BLaER1 (cell line): Measurements from ENCODE around the gene PLK1.
A peak's percentile ranks its signal among the peaks of the same experiment; 100 is the strongest.
"Not testable (repeated sequence)": the region's sequence is repeated elsewhere in the genome, so short reads cannot be mapped to it uniquely, and the experiment has no call there.

ENCODE experiments used
- H3K27ac ChIP-seq: shearing (Covaris generic); formaldehyde crosslinking; 2 replicates; pipeline ENCODE4 v1.8.1; 2022
- H3K27me3 ChIP-seq: shearing (Covaris generic); formaldehyde crosslinking; 2 replicates; pipeline ENCODE4 v1.8.1; 2022
- H3K36me3 ChIP-seq: shearing (Covaris generic); formaldehyde crosslinking; 2 replicates; pipeline ENCODE4 v1.8.1; 2022
- H3K4me1 ChIP-seq: shearing (Covaris generic); formaldehyde crosslinking; 2 replicates; pipeline ENCODE4 v1.8.1; 2022
- H3K4me2 ChIP-seq: shearing (Covaris generic); formaldehyde crosslinking; 2 replicates; pipeline ENCODE4 v1.8.1; 2022
- H3K4me3 ChIP-seq: shearing (Covaris generic); formaldehyde crosslinking; 2 replicates; pipeline ENCODE4 v1.8.1; 2022
- H3K9ac ChIP-seq: shearing (Covaris generic); formaldehyde crosslinking; 2 replicates; pipeline ENCODE4 v1.8.1; 2022
- H3K9me3 ChIP-seq: shearing (Covaris generic); formaldehyde crosslinking; 2 replicates; pipeline ENCODE4 v1.8.1; 2022
- H4K20me1 ChIP-seq: shearing (Covaris generic); formaldehyde crosslinking; 2 replicates; pipeline ENCODE4 v1.8.1; 2022
- Cebpa-rat ChIP-seq: shearing (Covaris generic); IDR thresholded peaks from 2 replicates; pipeline ENCODE4 v1.8.1; 2022

The PLK1 gene

DNA sequence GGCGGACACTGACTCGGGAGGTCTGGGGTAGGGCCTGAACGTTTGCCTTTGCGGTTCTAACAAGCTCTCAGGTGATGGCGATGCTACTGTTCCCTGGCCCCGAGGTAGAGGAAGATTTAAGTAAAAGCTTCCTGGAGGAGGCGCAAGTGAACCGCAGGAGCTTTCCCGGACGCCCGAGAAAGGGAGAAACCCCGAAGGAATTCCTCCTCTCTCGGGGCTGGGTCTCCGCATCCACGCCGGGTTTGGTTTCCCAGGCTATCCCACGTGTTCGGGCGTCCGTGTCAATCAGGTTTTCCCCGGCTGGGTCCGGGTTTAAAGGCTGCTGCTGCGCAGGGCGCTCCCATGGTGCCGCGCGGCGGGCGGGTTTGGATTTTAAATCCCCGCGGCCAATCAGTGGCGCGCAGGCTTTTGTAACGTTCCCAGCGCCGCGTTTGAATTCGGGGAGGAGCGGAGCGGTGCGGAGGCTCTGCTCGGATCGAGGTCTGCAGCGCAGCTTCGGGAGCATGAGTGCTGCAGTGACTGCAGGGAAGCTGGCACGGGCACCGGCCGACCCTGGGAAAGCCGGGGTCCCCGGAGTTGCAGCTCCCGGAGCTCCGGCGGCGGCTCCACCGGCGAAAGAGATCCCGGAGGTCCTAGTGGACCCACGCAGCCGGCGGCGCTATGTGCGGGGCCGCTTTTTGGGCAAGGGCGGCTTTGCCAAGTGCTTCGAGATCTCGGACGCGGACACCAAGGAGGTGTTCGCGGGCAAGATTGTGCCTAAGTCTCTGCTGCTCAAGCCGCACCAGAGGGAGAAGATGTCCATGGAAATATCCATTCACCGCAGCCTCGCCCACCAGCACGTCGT is at the start of gene PLK1:
Gene PLK1, plus strand, starts transcription at position 460 of the 844 bp plus-strand sequence. Its CDS starts 44 bp downstream, at position 504.
- no peak for TF ChIP-seq Cebpa-rat
- peaks cover 42% of the 10 kb centered on the region for H3K4me1 ChIP-seq
- peaks cover 58% of the 10 kb centered on the region for H3K36me3 ChIP-seq
- peaks cover 43% of the 10 kb centered on the region for H4K20me1 ChIP-seq
- peak within 1 kb of the TSS; percentile 89 for H3K9ac ChIP-seq
- peak within 1 kb of the TSS; percentile 95 for H3K4me2 ChIP-seq
- no peaks in the 10 kb centered on the region for H3K9me3 ChIP-seq
- peak within 1 kb of the TSS; percentile 85 for H3K27ac ChIP-seq
- no peaks in the 10 kb centered on the region for H3K27me3 ChIP-seq
- peak within 1 kb of the TSS; percentile 78 for H3K4me3 ChIP-seq

DNA sequence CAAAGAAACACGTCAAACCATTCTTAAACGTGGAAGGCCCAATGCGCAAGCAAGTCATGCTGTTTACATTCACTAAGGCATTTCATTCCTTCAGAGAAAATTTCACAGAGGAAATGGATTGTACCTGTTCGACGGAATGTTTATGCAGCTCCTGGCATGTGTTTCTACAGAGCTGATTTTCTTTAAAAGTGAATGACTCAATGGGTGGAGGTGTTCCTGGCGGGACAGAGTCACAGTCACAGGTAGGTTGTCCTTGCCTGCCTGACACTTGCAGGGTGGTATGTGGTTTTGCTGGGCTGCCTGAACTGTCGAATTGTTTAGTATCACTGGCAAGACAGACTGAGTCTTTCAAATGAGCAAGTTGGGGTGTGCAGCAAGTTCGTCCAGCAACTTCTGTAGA is 49.2 kb upstream of the PLK1 start:
- peaks cover 16% of the 10 kb centered on the region; the same call in 1 of the 2 replicates for H4K20me1 ChIP-seq
- no peak overlapping the region for H3K4me3 ChIP-seq
- H3K27ac ChIP-seq: no peak overlapping the region
- no peak overlapping the region for H3K9ac ChIP-seq
- H3K36me3 ChIP-seq: peaks cover 90% of the 10 kb centered on the region
- TF ChIP-seq Cebpa-rat: no peak
- no peaks in the 10 kb centered on the region for H3K9me3 ChIP-seq
- H3K4me2 ChIP-seq: no peak overlapping the region
- H3K27me3 ChIP-seq: no peaks in the 10 kb centered on the region
- no peaks in the 10 kb centered on the region for H3K4me1 ChIP-seq

DNA sequence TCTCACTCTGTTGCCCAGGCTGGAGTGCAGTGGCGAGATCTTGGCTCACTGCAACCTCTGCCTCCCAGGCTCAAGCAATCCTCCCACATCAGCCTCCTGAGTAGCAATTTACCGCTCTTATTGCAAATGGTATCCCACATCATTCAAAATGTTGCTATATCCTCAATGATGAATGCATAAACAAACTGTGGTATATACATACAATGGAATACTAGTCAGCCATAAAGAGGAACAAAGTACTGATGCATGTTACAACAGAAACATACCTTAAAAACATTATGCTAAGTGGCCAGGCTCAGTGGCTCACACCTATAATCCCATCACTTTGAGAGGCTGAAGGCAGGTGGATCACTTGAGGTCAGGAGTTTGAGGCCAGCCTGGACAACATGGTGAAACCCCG is 46.8 kb upstream of the PLK1 start:
- H3K4me1 ChIP-seq, H3K4me2 ChIP-seq, H3K27me3 ChIP-seq, H3K4me3 ChIP-seq, H3K27ac ChIP-seq, H3K9ac ChIP-seq, H3K9me3 ChIP-seq: not testable (repeated sequence)
- H3K36me3 ChIP-seq: peaks cover 88% of the 10 kb centered on the region
- peaks cover 16% of the 10 kb centered on the region; the same call in 1 of the 2 replicates for H4K20me1 ChIP-seq

DNA sequence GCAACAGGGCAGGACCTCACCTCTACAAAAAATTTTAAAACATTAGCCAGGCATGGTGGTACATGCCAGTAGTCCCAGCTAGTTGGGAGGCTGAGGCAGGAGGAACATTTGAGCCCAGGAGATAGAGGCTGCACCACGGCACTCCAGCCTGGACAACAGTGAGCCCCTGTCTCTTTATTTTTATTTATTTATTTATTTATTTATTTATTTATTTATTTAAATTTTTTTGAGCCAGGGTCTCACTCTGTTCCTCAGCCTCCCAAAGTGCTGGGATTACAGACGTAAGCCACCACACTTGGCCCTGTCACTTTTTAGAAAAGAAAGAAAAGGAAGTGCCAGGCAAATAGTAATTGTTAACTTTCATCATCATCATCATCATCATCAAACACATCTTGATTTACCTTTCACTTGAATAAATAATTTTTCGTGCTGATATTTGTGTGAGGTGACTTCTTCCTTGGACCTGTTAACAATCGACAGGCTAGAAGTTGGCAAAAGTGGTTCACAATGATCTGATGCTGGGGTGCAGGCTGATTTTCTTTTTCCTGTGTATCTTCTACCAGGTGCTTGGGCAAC is 44.1 kb upstream of the PLK1 start:
- Histone ChIP-seq H4K20me1 (peaks cover 13% of the 10 kb centered on the region; the same call in 1 of the 2 replicates), H3K36me3 (peaks cover 87% of the 10 kb centered on the region)

DNA sequence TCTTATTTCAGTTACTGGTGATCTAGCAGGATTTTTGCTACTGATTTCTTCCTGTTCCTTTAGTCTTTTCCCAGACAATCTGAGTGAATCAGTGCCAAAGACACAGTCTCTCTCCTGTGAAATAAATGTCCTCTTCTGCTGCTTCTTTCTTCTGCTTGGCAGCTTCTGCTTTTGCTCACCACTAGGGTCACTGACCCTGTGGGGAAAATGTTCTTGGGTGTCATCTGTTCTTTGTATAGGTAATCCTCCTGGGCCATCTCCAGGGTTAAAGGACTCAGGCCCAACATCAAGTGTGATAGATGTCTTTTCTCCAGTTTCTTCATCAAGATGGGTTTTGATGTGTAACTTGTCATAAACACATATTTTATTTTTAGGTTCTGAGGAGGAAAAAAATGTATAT is 42.7 kb upstream of the PLK1 start:
- no peak overlapping the region for H3K9ac ChIP-seq
- no peak overlapping the region for H3K27ac ChIP-seq
- TF ChIP-seq Cebpa-rat: no peak
- no peaks in the 10 kb centered on the region for H3K27me3 ChIP-seq
- H3K4me2 ChIP-seq: no peak overlapping the region
- peaks cover 8% of the 10 kb centered on the region; the same call in 1 of the 2 replicates for H4K20me1 ChIP-seq
- no peak overlapping the region for H3K4me3 ChIP-seq
- peaks cover 11% of the 10 kb centered on the region for H3K4me1 ChIP-seq
- H3K36me3 ChIP-seq: peaks cover 73% of the 10 kb centered on the region
- no peaks in the 10 kb centered on the region for H3K9me3 ChIP-seq

More for the DNA sequence above, 44.1 kb upstream of the PLK1 start:
- Histone ChIP-seq H3K4me3 (no peak overlapping the region), H3K4me1 (peaks cover under 1% of the 10 kb centered on the region; the same call in 1 of the 2 replicates), H3K9ac (no peak overlapping the region), H3K27me3 (no peaks in the 10 kb centered on the region), H3K27ac (no peak overlapping the region), H3K4me2 (no peak overlapping the region), H3K9me3 (no peaks in the 10 kb centered on the region)
- no peak for TF ChIP-seq Cebpa-rat

DNA sequence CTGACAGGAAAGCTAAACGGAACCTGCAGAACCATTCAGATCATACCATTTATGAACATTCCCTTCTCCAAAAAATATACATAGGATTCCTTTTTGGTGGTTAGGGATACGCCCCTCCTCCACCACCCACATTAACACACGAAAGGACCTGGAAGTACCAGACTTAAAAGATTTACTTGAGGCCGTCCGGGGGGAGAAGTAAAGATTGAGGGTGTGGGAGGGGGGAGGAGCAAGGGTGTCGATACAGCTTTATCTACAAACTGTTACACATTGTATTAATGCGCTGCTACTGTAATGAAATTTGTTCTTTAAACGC is 38.1 kb upstream of the PLK1 start:
- Histone ChIP-seq H3K4me2 (peak overlapping the region; percentile 96), H3K9me3 (no peaks in the 10 kb centered on the region), H3K9ac (peak overlapping the region; percentile 91), H3K27me3 (no peaks in the 10 kb centered on the region), H3K4me3 (peak overlapping the region; percentile 84), H3K27ac (peak overlapping the region; percentile 88), H3K4me1 (peaks cover 26% of the 10 kb centered on the region), H3K36me3 (peaks cover 58% of the 10 kb centered on the region), H4K20me1 (peaks cover 15% of the 10 kb centered on the region)
- TF ChIP-seq Cebpa-rat: no peak

DNA sequence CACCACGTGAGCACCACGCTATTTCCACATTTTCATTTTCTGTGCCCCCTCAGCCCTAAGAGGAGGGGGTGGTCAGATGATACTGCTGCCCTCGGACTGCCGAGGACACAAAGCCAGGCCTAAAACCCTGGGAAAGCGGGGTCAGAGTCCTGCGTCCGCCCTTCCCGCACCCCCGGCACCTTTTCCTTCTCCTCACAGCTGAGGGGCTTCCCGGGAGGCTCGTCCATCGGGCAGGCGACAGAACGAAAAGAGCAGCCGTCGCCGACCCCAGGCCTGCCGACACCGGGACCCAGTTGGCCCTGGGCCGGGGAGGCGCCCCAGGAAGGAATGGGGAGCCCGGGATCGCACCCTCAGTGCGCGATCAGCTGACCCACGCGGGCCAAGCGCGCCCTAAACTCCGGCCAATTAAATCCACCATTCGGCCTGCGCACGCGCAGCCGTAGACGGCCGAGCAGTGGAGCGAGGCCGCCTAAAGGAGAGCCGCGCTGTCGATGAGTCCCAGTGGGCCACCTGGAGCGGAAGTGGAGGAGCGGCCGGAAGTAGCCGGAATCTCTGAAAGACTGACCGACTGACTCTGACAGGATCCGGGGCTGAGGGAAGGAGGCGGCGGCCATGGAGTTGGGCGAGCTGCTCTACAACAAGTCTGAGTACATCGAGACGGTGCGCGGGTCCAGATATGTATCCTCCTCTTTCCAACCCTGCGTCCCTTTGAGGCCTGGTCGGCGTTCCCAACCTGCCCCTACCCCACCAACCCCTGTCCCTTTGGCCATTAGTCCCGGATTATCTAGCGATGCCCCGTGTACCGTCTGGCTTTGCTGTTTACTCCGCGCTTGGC is 37.5 kb upstream of the PLK1 start, which contains the start of the genes DCTN5 and PALB2:
Gene DCTN5, plus strand, starts transcription at position 536 of the 835 bp plus-strand sequence. Its CDS starts 77 bp downstream, at position 613.
Gene PALB2, minus strand, starts transcription at position 380 of the 835 bp plus-strand sequence. Its CDS starts 153 bp downstream, at position 227.
- H3K27ac ChIP-seq: peak within 1 kb of the TSS; percentile 88
- H3K4me3 ChIP-seq: peak within 1 kb of the TSS; percentile 84
- H4K20me1 ChIP-seq: peaks cover 20% of the 10 kb centered on the region
- peaks cover 26% of the 10 kb centered on the region for H3K4me1 ChIP-seq
- peak within 1 kb of the TSS; percentile 91 for H3K9ac ChIP-seq
- no peaks in the 10 kb centered on the region for H3K27me3 ChIP-seq
- H3K4me2 ChIP-seq: peak within 1 kb of the TSS; percentile 96
- peaks cover 58% of the 10 kb centered on the region for H3K36me3 ChIP-seq
- TF ChIP-seq Cebpa-rat: no peak
- H3K9me3 ChIP-seq: no peaks in the 10 kb centered on the region

DNA sequence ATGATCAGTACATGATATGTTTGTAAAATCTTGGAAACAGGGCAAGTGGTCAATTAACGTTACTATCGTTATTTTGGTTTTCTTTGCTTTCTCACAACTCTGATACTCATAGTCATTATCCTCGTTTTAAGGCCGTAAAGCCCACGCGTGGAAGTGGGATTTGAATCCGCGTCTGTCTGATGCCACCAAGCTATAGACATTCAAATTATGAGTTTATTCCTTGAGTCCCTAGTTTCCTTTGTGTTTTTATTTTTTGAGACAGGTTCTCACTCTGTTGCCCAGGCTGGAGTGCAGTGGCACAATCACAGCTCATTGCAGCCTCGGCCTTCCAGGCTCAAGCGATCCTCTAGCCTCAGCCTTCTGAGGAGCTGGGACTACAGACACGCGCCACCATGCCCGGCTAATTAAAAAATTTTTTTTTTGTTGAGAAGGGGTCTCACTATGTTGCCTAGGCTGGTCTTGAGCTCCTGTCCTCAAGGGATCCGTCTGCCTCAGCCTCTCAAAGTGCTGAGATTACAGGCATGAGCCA is 36.4 kb upstream of the PLK1 start:
- H3K27me3 ChIP-seq: no peaks in the 10 kb centered on the region
- TF ChIP-seq Cebpa-rat: no peak
- H3K4me2 ChIP-seq: peak overlapping the region; percentile 87
- no peaks in the 10 kb centered on the region; the same call in 1 of the 2 replicates for H3K9me3 ChIP-seq
- H3K36me3 ChIP-seq: peaks cover 60% of the 10 kb centered on the region
- H3K4me1 ChIP-seq: peaks cover 26% of the 10 kb centered on the region
- peak overlapping the region; percentile 91 for H3K9ac ChIP-seq
- H4K20me1 ChIP-seq: peaks cover 29% of the 10 kb centered on the region
- peak overlapping the region; percentile 84 for H3K4me3 ChIP-seq
- peak overlapping the region; percentile 88 for H3K27ac ChIP-seq

DNA sequence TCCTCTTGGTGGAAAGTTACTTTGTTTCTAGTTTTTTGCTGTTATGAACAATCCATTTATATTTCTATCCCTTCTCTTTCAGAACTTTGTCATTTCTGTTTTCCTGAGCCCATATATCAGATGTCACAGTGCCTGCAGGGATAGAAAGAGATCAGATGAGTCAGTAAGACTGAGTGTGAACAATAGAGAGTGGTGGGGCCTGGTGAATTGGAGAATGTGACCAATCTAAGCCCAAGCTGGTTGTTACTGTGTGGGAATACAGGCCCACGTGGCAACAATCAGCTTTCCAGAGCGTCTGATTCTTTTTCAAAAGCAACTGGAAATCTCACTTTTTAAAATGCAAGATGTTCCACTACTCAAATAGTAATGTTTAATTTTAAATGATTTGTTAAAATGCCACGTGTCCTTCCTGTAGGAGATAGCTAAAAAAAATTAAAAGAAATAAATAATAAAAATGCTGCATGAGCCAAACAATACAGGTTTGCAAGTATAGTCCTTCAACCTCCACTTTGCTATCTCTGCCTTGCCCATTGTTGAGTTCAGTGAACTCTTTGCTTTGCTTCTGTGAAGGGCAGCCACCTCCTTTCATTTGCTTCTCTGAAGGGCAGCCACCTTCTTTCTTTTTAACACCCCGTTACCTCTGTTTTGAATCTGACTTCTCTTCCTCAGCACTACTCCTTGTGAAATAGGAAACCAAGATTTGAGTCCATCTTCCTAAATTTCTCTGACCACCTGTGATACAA is 27.8 kb upstream of the PLK1 start:
- no peak overlapping the region for H3K4me2 ChIP-seq
- peaks cover 82% of the 10 kb centered on the region for H4K20me1 ChIP-seq
- no peaks in the 10 kb centered on the region for H3K4me1 ChIP-seq
- H3K9me3 ChIP-seq: no peaks in the 10 kb centered on the region; the same call in 1 of the 2 replicates
- peaks cover 95% of the 10 kb centered on the region for H3K36me3 ChIP-seq
- no peak overlapping the region for H3K4me3 ChIP-seq
- H3K27me3 ChIP-seq: no peaks in the 10 kb centered on the region
- H3K9ac ChIP-seq: no peak overlapping the region
- H3K27ac ChIP-seq: no peak overlapping the region
- no peak for TF ChIP-seq Cebpa-rat
